Stomach (tissue), 19 donors: ENCODE results near the gene MRPL21. TPM values are rescaled to one million over a fixed set of nuclear protein-coding genes. Genes with fewer than 3 reads are reported as not detected.

ENCODE experiments used
- DNase-seq, 2 donors: peaks; one replicate each; pipeline versions ENCODE4 v3.0.0 to v3.0.0-alpha.2; 2013 to 2019
- H3K27ac ChIP-seq, 5 donors: fragments of 200-600 bp in 4 of 5; sonication (generic) in 4 of 5; one replicate each; pipeline ENCODE4 v1.5.1; 2013 to 2019; ENCODE audit warnings: mild to moderate bottlenecking in 1 of 5, moderate library complexity in 1 of 5
- H3K27me3 ChIP-seq, 3 donors: fragments of 200-600 bp; sonication (generic); one replicate each; pipeline ENCODE4 v1.5.1; 2017 to 2019; ENCODE audit warnings: mixed run types in 1 of 3
- H3K36me3 ChIP-seq, 4 donors: fragments of 200-600 bp; sonication (generic); 1 replicate in 3 of 4; 2 replicates in 1 of 4; pipeline ENCODE4 v1.5.1; 2016 to 2019
- H3K4me1 ChIP-seq, 4 donors: fragments of 200-600 bp; sonication (generic); one replicate each; pipeline ENCODE4 v1.5.1; 2016 to 2019
- H3K4me3 ChIP-seq, 4 donors: fragments of 200-600 bp; sonication (generic) in 3 of 4; one replicate each; pipeline ENCODE4 v1.5.1; 2016 to 2019; ENCODE audit warnings: mild to moderate bottlenecking in 1 of 4
- H3K9me3 ChIP-seq, 4 donors: fragments of 200-600 bp; sonication (generic); one replicate each; pipeline ENCODE4 v1.5.1; 2016 to 2019
- CTCF ChIP-seq, 7 experiments: fragments of 450-650 bp in 4 of 7; fragments of 200-600 bp in 3 of 7; sonication (generic) in 3 of 7; IDR thresholded peaks; one replicate each; pipeline ENCODE4 v1.5.1; 2016 to 2019; ENCODE audit warnings: antibody characterized with exemption in 7 of 7, control low read depth in 2 of 7, mild to moderate bottlenecking in 1 of 7
- EP300 ChIP-seq: sonication (generic); formaldehyde crosslinking; IDR thresholded peaks from one replicate; pipeline ENCODE4 v1.6.1; 2017; ENCODE audit warnings: antibody characterized with exemption
- POLR2A ChIP-seq, 4 donors: fragments of 450-650 bp; IDR thresholded peaks; one replicate each; pipeline ENCODE4 v1.6.1; 2016; ENCODE audit warnings: antibody characterized with exemption in 4 of 4, control low read depth in 2 of 4, mild to moderate bottlenecking in 1 of 4, moderate library complexity in 1 of 4
- POLR2AphosphoS5 ChIP-seq, 3 donors: sonication (generic); formaldehyde crosslinking; IDR thresholded peaks; one replicate each; pipeline ENCODE4 v1.6.1; 2016; ENCODE audit warnings: antibody characterized with exemption in 3 of 3
- WGBS, 5 donors: extraction: QIAGEN DNeasy Blood & Tissue Kit in 3 of 5; methylation state at CpG; one replicate each; pipeline versions ENCODE4 v1.1.5 to v1.1.7; 2013 to 2018; 5-methylcytosine and 5-hydroxymethylcytosine counted together
- intact Hi-C: fragments of 100-400 bp; cut with DNase I; formaldehyde crosslinking; loops from one replicate; pipeline ENCODE4 v1.15.1; 2023; ENCODE audit warnings: low total_unique reads
- long read RNA-seq, 10 donors: transcript quantifications; one replicate each; lab custom pipeline, GENCODE V29; 2026
- polyA plus RNA-seq, 3 donors: library from polyadenylated mRNA; stranded (reverse); fragments of 200-250 nt; gene quantifications; one replicate each; pipeline ENCODE4 v1.2.3, GENCODE V29; 2013
- total RNA-seq, 5 donors: library from RNA; depleted of rRNA; stranded (reverse); fragments of >200 nt; gene quantifications; one replicate each; pipeline versions ENCODE4 v1.1.0 to v1.2.3, GENCODE V29; 2014 to 2016
- donor health status: healthy with polysubstance abuse.
- donor health status: Bipolar disorder and iron deficiency.
- donor health status: healthy.

Gene MRPL21
- 100 to 1,000 TPM in 2 of 5 donors, 10 to 100 TPM in 3; 30.6 to 185 (median 56.7) TPM for total RNA-seq
- 100 to 1,000 TPM in 1 of 3 donors, 10 to 100 TPM in 2; 92.1 to 112 (median 93.1) TPM for polyA plus RNA-seq
- long read RNA-seq, donor 1, transcript MRPL21-201 (7 exons, 683 nt), result major isoform, 9 of 14 reads
- long read RNA-seq, donor 1, partial matches to known transcripts, result 0 of 14 reads
- long read RNA-seq, donor 1, other reads (novel, unspliced or antisense), result 0 of 14 reads
- long read RNA-seq, donor 2, transcript MRPL21-201 (7 exons, 683 nt), result major isoform, 31 of 36 reads
- long read RNA-seq, donor 2, partial matches to known transcripts, result 0 of 36 reads
- long read RNA-seq, donor 2, other reads (novel, unspliced or antisense), result 0 of 36 reads
- long read RNA-seq, donor 3, transcript MRPL21-201 (7 exons, 683 nt), result major isoform, 9 of 12 reads
- long read RNA-seq, donor 3, partial matches to known transcripts, result 0 of 12 reads
- long read RNA-seq, donor 3, other reads (novel, unspliced or antisense), result 0 of 12 reads
- long read RNA-seq, donor 4, partial matches to known transcripts, result 0 of 4 reads
- long read RNA-seq, donor 4, other reads (novel, unspliced or antisense), result 0 of 4 reads
- long read RNA-seq, donor 5, transcript MRPL21-201 (7 exons, 683 nt), result major isoform, 13 of 14 reads
- long read RNA-seq, donor 5, partial matches to known transcripts, result 0 of 14 reads
- long read RNA-seq, donor 5, other reads (novel, unspliced or antisense), result 0 of 14 reads
- long read RNA-seq, donor 6, transcript MRPL21-201 (7 exons, 683 nt), result major isoform, 51 of 59 reads
- long read RNA-seq, donor 6, partial matches to known transcripts, result 0 of 59 reads
- long read RNA-seq, donor 6, other reads (novel, unspliced or antisense), result 0 of 59 reads
- long read RNA-seq, donor 7, transcript MRPL21-201 (7 exons, 683 nt), result major isoform, 25 of 30 reads
- long read RNA-seq, donor 7, partial matches to known transcripts, result 0 of 30 reads
- long read RNA-seq, donor 7, other reads (novel, unspliced or antisense), result 0 of 30 reads
- long read RNA-seq, donor 8, transcript MRPL21-202 (7 exons, 662 nt), result minor isoform, 6 of 32 reads
- long read RNA-seq, donor 8, transcript MRPL21-201 (7 exons, 683 nt), result major isoform, 26 of 32 reads
- long read RNA-seq, donor 8, partial matches to known transcripts, result 0 of 32 reads
- long read RNA-seq, donor 8, other reads (novel, unspliced or antisense), result 0 of 32 reads
- long read RNA-seq, donor 9, transcript MRPL21-201 (7 exons, 683 nt), result major isoform, 17 of 19 reads
- long read RNA-seq, donor 9, partial matches to known transcripts, result 0 of 19 reads
- long read RNA-seq, donor 9, other reads (novel, unspliced or antisense), result 0 of 19 reads
- long read RNA-seq, donor 10, transcript MRPL21-201 (7 exons, 683 nt), result major isoform, 9 of 12 reads
- long read RNA-seq, donor 10, partial matches to known transcripts, result 0 of 12 reads
- long read RNA-seq, donor 10, other reads (novel, unspliced or antisense), result 0 of 12 reads

DNA sequence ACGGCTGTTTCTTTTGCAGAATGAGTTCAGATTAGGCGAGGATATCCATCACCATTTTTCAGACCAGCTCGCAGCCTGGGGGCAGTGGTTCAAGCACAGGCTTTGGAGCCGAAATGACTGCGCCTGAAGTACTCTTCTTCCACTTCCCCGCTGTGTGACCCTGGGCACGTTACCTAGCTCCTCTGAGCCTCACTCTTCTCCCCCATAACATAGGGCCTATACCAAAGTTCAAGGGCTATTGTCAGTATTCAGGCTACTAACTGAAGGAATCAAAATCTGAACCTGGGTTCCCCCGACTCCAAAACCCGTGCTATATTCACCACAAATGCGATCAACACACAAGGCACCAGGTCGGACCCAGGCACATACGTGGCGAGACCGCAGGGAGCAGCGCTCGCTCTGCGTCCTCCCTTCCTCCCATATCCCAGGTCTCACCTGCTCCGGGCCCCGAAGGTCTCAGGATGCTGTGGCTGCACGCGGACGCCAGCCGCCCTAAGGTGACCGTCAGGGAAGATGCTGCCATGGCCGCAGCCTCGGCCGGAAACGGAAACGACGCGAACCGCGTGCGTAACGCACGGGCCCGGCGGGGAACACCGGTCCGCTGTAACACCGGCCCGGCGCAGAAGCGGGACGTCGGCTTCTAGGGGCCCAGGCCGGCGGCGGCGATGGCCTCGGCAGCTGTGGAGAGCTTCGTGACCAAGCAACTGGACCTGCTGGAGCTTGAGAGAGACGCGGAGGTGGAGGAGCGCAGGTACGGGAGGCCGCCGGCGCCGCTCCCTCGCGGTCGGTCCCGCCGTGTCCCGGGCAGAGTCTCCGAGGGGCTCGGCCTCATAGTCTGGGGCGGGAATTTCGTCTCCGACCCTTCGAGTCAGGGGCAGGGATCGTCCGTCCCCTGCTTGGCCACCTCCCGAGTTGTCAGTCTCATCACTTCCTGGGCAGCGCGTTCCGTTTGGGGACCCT is at the start of gene MRPL21, which contains the start of gene IGHMBP2:
TSS of gene MRPL21 (minus strand) at position 545 of the 960 bp plus-strand sequence. CDS start at position 523, 22 bp downstream.
TSS of gene IGHMBP2 (plus strand) at position 604 of the 960 bp plus-strand sequence. CDS start at position 666, 62 bp downstream.
- H3K36me3 ChIP-seq, result peaks cover 26 to 51% (median 45%) of the 10 kb centered on the region in 4 donors
- peak; percentile 90 to 96 for DNase-seq
- H3K27me3 ChIP-seq, result no peaks in the 10 kb centered on the region
- H3K9me3 ChIP-seq, result no peaks in the 10 kb centered on the region
- WGBS, 5 donors, result 0 to 1% (median 1%) methylated on average over 29 to 78 of the region's 78 CpGs
- H3K4me3 ChIP-seq, result peak within 1 kb of the TSS; percentile 63 to 95 (median 91)
- TF ChIP-seq POLR2A (IDR thresholded peaks at IDR 0.05) (peak in 1 of 4 donors; percentile 35), POLR2AphosphoS5 (IDR thresholded peaks at IDR 0.05) (peak; percentile 91 to 96 (median 93)), CTCF (IDR thresholded peaks at IDR 0.05) (no peak)
- peak within 1 kb of the TSS; percentile 84 to 93 (median 86) for H3K27ac ChIP-seq
- H3K4me1 ChIP-seq, result peaks cover 23 to 45% (median 37%) of the 10 kb centered on the region in 4 donors
- intact Hi-C loops, result loop anchor here (10.0 kb wide), 1 partner anchor 181 kb away; no protein-coding TSS in a partner anchor

DNA sequence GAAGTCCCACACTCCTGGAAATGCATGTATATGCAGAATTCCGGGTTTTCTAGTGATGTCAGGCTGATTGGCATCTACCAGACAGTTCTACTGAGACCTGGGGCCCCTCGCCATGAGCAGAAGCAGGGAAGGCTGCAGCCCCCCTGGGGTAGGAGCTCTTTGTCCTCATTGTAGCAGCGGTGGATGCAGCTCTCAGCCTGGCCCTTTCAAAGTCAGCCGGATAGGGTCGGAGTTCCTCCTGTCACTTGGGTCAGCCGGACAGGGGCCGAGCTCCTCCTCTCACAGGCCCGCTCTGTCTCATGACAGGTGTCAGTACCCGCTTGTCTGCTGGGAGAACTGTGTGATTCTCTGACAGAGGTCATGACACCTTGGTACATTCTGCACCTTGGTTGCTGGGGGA is 47.1 kb upstream of the MRPL21 start:
- DNase-seq, result no peak
- 72 to 88% (median 77%) methylated on average over 8 to 9 of the region's 9 CpGs for WGBS, 5 donors

DNA sequence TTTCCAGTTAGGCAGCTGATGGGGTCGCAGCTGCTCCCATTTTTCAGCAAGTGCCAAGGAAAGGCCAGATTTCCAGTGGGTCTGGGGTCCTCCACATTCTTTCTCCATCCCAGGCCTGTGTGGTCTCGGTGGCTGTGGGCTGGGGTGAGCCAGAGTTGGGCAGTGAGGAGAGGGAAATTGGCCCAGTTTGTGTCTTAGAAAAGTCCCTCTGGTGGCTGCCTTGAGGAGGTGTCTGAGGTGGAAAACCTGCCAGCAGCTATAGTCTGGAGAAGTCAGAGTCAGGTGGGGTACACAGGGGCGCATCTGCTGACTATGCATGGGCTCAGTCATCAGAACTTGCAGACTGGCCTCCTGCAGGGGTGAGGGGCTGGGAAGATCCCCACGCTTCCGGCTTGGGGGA is 46.6 kb upstream of the MRPL21 start:
- TF ChIP-seq POLR2AphosphoS5 (IDR thresholded peaks at IDR 0.05) (no peak), CTCF (IDR thresholded peaks at IDR 0.05) (no peak), POLR2A (IDR thresholded peaks at IDR 0.05) (no peak), EP300 (no peak)
- no peak overlapping the region for H3K4me3 ChIP-seq
- H3K27ac ChIP-seq, result peak overlapping the region in 1 of 5 donors; percentile 34
- peaks cover 4 to 26% (median 17%) of the 10 kb centered on the region in 4 donors for H3K4me1 ChIP-seq
- intact Hi-C loops, result no loop called here
- DNase-seq, result no peak
- no peaks in the 10 kb centered on the region for H3K27me3 ChIP-seq
- 52 to 74% (median 68%) methylated on average over 5 of the region's 5 CpGs for WGBS, 5 donors
- H3K9me3 ChIP-seq, result no peaks in the 10 kb centered on the region
- no peaks in the 10 kb centered on the region for H3K36me3 ChIP-seq

More for the DNA sequence above, 47.1 kb upstream of the MRPL21 start:
- H3K4me3 ChIP-seq, result no peak overlapping the region
- H3K27me3 ChIP-seq, result no peaks in the 10 kb centered on the region
- H3K27ac ChIP-seq, result no peak overlapping the region
- no peak for TF ChIP-seq POLR2AphosphoS5 (IDR thresholded peaks at IDR 0.05)
- TF ChIP-seq EP300, result no peak
- no peak for TF ChIP-seq POLR2A (IDR thresholded peaks at IDR 0.05)
- no peak for TF ChIP-seq CTCF (IDR thresholded peaks at IDR 0.05)
- peaks cover 8 to 29% (median 21%) of the 10 kb centered on the region in 4 donors for H3K4me1 ChIP-seq
- no peaks in the 10 kb centered on the region for H3K36me3 ChIP-seq
- intact Hi-C loops, result no loop called here
- no peaks in the 10 kb centered on the region for H3K9me3 ChIP-seq
